Stimulated activated CD4-positive, alpha-beta T cell treated with anti-CD3 and anti-CD28 coated beads, Interleukin-2, amount 100 ng/mL, for 24 hours (primary cell): ENCODE results near the gene GAGE13.
"Not testable (repeated sequence)": the region's sequence is repeated elsewhere in the genome, so short reads cannot be mapped to it uniquely, and the experiment has no call there.

Experiments
- DNase-seq, 2 donors: peaks; one replicate each; pipeline ENCODE4 v3.0.0-alpha.2; 2020

GAGE13 gene

GRCh38 chrX:49331282-49331681 is at the start of gene GAGE13:
GAGE13 (plus strand) TSS chrX:49331582; CDS start chrX:49332738, 1,156 bp downstream.
- DNase-seq: not testable (repeated sequence)

- no peak for DNase-seq
These were observed 48.8 kb upstream of the GAGE13 start for GRCh38 chrX:49282647-49283011.

GRCh38 chrX:49284212-49284611 is 47.2 kb upstream of the GAGE13 start:
- DNase-seq: no peak

- no peak for DNase-seq
These were observed 45.2 kb upstream of the GAGE13 start for GRCh38 chrX:49286136-49286535.

- DNase-seq: no peak
These were observed 44.8 kb upstream of the GAGE13 start for GRCh38 chrX:49286581-49286980.

GRCh38 chrX:49287665-49288064 is 43.7 kb upstream of the GAGE13 start:
- DNase-seq: no peak

- no peak for DNase-seq
These were observed 41.2 kb upstream of the GAGE13 start for GRCh38 chrX:49290215-49290614.

GRCh38 chrX:49291615-49292337 is 39.6 kb upstream of the GAGE13 start:
- DNase-seq: peak; percentile 78 to 79

GRCh38 chrX:49292400-49293362 is 38.7 kb upstream of the GAGE13 start:
- no peak for DNase-seq

GRCh38 chrX:49299293-49299692 is 32.1 kb upstream of the GAGE13 start:
- not testable (repeated sequence) for DNase-seq

- no peak for DNase-seq
These were observed 30.7 kb upstream of the GAGE13 start for GRCh38 chrX:49300703-49301102.

GRCh38 chrX:49303346-49303745 is 28.0 kb upstream of the GAGE13 start, which contains the start of gene GAGE10:
GAGE10 (plus strand) TSS chrX:49303646; CDS start chrX:49304860, 1,214 bp downstream.
- no peak for DNase-seq

- DNase-seq: not testable (repeated sequence)
These were observed 23.6 kb upstream of the GAGE13 start for GRCh38 chrX:49307775-49308174.

- DNase-seq: peak in 1 of 2 donors; percentile 6
These were observed 22.6 kb upstream of the GAGE13 start for GRCh38 chrX:49308604-49309269.

- no peak for DNase-seq
These were observed 21.9 kb upstream of the GAGE13 start for GRCh38 chrX:49309401-49309981.

GRCh38 chrX:49310371-49310770 is 21.0 kb upstream of the GAGE13 start:
- DNase-seq: no peak

- DNase-seq: no peak
These were observed 19.2 kb upstream of the GAGE13 start for GRCh38 chrX:49312176-49312575.

- no peak for DNase-seq
These were observed 15.3 kb upstream of the GAGE13 start for GRCh38 chrX:49316085-49316484.

- DNase-seq: not testable (repeated sequence)
These were observed 9.6 kb upstream of the GAGE13 start, which contains the start of gene GAGE12J for GRCh38 chrX:49321737-49322136. GAGE12J (plus strand) TSS chrX:49322037; CDS start chrX:49323194, 1,157 bp downstream.

GRCh38 chrX:49322266-49322665 is 9.1 kb upstream of the GAGE13 start:
- not testable (repeated sequence) for DNase-seq

- DNase-seq: not testable (repeated sequence)
These were observed 7.6 kb upstream of the GAGE13 start for GRCh38 chrX:49323735-49324134.

- not testable (repeated sequence) for DNase-seq
These were observed 961 bp upstream of the GAGE13 start for GRCh38 chrX:49330421-49330820.

GRCh38 chrX:49331841-49332240 is 459 bp downstream of the GAGE13 start:
- DNase-seq: not testable (repeated sequence)
